HEK293 (cell line): ENCODE measurements around the gene METTL8.

Experiments used
- CTCF ChIA-PET: fragments of 350-600 bp; formaldehyde crosslinking; extraction: SDS; loops from one replicate; lab custom pipeline; 2021; ENCODE audit warnings: antibody characterized with exemption; lab: Yijun Ruan, JAX
- POLR2A ChIA-PET: fragments of 300-600 bp; formaldehyde crosslinking; extraction: SDS; loops from one replicate; lab custom pipeline; 2020; ENCODE audit warnings: antibody characterized with exemption, inconsistent platforms; lab: Yijun Ruan, JAX
- H3K27ac ChIP-seq: fragments of 200-500 bp; sonication (Bioruptor generic); 2 replicates; pipeline ENCODE4 v1.5.1; 2014; ENCODE audit warnings: low read depth, low read length, control low read depth, inconsistent platforms; ENCODE audit errors: extremely low read depth
- H3K36me3 ChIP-seq, 2 experiments: fragments of 200-500 bp in 1 of 2; sonication (Bioruptor generic) in 1 of 2; 1 replicate in 1 of 2; 2 replicates in 1 of 2; pipeline ENCODE4 v1.5.1; 2014 to 2017; ENCODE audit warnings: inconsistent platforms in 2 of 2, low read length in 2 of 2; ENCODE audit not compliant: control insufficient read depth in 2 of 2, insufficient read depth in 1 of 2
- H3K4me1 ChIP-seq: fragments of 200-500 bp; sonication (Bioruptor generic); 2 replicates; pipeline ENCODE4 v1.5.1; 2014; ENCODE audit warnings: mild to moderate bottlenecking, low read length, inconsistent platforms; ENCODE audit not compliant: control insufficient read depth, insufficient read depth
- H3K4me3 ChIP-seq: 2 replicates; pipeline ENCODE4 v1.5.1; 2011; ENCODE audit warnings: low read depth, mild to moderate bottlenecking, control low read depth, low read length, moderate library complexity
- H3K9me3 ChIP-seq: fragments of 200-500 bp; sonication (Bioruptor generic); 2 replicates; pipeline ENCODE4 v1.5.1; 2014; ENCODE audit warnings: low read depth, low read length, inconsistent platforms; ENCODE audit not compliant: control insufficient read depth, insufficient read depth
- KLF10 ChIP-seq: fragments of 450-650 bp; IDR thresholded peaks from 2 replicates; pipeline ENCODE4 v1.5.1; 2018; ENCODE audit warnings: missing biosample characterization, mild to moderate bottlenecking, missing genetic modification characterization
- PATZ1 ChIP-seq: fragments of 450-650 bp; formaldehyde crosslinking; IDR thresholded peaks from 2 replicates; pipeline ENCODE4 v1.5.1; 2016; ENCODE audit warnings: missing biosample characterization, missing genetic modification characterization
- SETDB1 ChIP-seq: IDR thresholded peaks from one replicate; pipeline ENCODE4 v1.6.1; 2017; ENCODE audit warnings: mild to moderate bottlenecking, low read length, moderate library complexity, mixed read lengths; ENCODE audit not compliant: insufficient read length
- YY1 ChIP-seq: fragments of 450-650 bp; formaldehyde crosslinking; IDR thresholded peaks from 2 replicates; pipeline ENCODE4 v1.5.1; 2018; ENCODE audit warnings: missing biosample characterization, missing genetic modification characterization
- ZBTB48 ChIP-seq: fragments of 450-650 bp; formaldehyde crosslinking; IDR thresholded peaks from 2 replicates; pipeline ENCODE4 v1.5.1; 2016; ENCODE audit warnings: missing biosample characterization, missing genetic modification characterization
- ZNF114 ChIP-seq: fragments of 450-650 bp; formaldehyde crosslinking; IDR thresholded peaks from 2 replicates; pipeline ENCODE4 v1.5.0; 2017; ENCODE audit warnings: missing biosample characterization, missing genetic modification characterization
- ZNF248 ChIP-seq: fragments of 450-650 bp; formaldehyde crosslinking; IDR thresholded peaks from 2 replicates; pipeline ENCODE4 v1.5.1; 2017; ENCODE audit warnings: missing biosample characterization, missing genetic modification characterization
- ZNF280D ChIP-seq: fragments of 450-650 bp; formaldehyde crosslinking; IDR thresholded peaks from 2 replicates; pipeline ENCODE4 v1.5.1; 2016; ENCODE audit warnings: missing biosample characterization, missing genetic modification characterization
- ZNF394 ChIP-seq: fragments of 450-650 bp; formaldehyde crosslinking; IDR thresholded peaks from 2 replicates; pipeline ENCODE4 v1.5.1; 2016; ENCODE audit warnings: missing biosample characterization, missing genetic modification characterization, mild to moderate bottlenecking, moderate library complexity, borderline replicate concordance
- ZNF426 ChIP-seq: fragments of 450-650 bp; formaldehyde crosslinking; IDR thresholded peaks from 2 replicates; pipeline ENCODE4 v1.5.1; 2017; ENCODE audit warnings: missing biosample characterization, missing genetic modification characterization, mild to moderate bottlenecking, inconsistent platforms, moderate library complexity
- ZNF501 ChIP-seq: fragments of 450-650 bp; formaldehyde crosslinking; IDR thresholded peaks from 2 replicates; pipeline ENCODE4 v1.5.1; 2016; ENCODE audit warnings: missing biosample characterization, missing genetic modification characterization
- ZNF561 ChIP-seq: fragments of 450-650 bp; IDR thresholded peaks from 2 replicates; pipeline ENCODE4 v1.5.1; 2018; ENCODE audit warnings: missing biosample characterization, missing genetic modification characterization, borderline replicate concordance
- ZNF645 ChIP-seq: fragments of 450-650 bp; formaldehyde crosslinking; IDR thresholded peaks from 2 replicates; pipeline ENCODE4; 2016; ENCODE audit warnings: missing biosample characterization, missing genetic modification characterization
- ZNF658 ChIP-seq: fragments of 450-650 bp; formaldehyde crosslinking; IDR thresholded peaks from 2 replicates; pipeline ENCODE4; 2016; ENCODE audit warnings: missing biosample characterization, missing genetic modification characterization
- ZNF677 ChIP-seq: fragments of 450-650 bp; IDR thresholded peaks from 2 replicates; pipeline ENCODE4 v1.5.0; 2018; ENCODE audit warnings: missing biosample characterization, mild to moderate bottlenecking, missing genetic modification characterization, moderate library complexity
- ZNF704 ChIP-seq: fragments of 450-650 bp; formaldehyde crosslinking; IDR thresholded peaks from 2 replicates; pipeline ENCODE4 v1.5.1; 2016; ENCODE audit warnings: missing biosample characterization, missing genetic modification characterization
- ZNF776 ChIP-seq: fragments of 450-650 bp; formaldehyde crosslinking; IDR thresholded peaks from 2 replicates; pipeline ENCODE4 v1.5.0; 2017; ENCODE audit warnings: missing biosample characterization, missing genetic modification characterization, borderline replicate concordance
- ZNF830 ChIP-seq: fragments of 450-650 bp; IDR thresholded peaks from 2 replicates; pipeline ENCODE4 v1.5.0; 2018; ENCODE audit warnings: missing biosample characterization, missing genetic modification characterization, low read depth, mild to moderate bottlenecking, moderate library complexity
- ZNF843 ChIP-seq: fragments of 450-650 bp; formaldehyde crosslinking; IDR thresholded peaks from 2 replicates; pipeline ENCODE4 v1.5.1; 2016; ENCODE audit warnings: missing biosample characterization, missing genetic modification characterization
- TF ChIP-seq, protein P1 (sequence below): fragments of 450-650 bp; formaldehyde crosslinking; IDR thresholded peaks from 2 replicates; pipeline ENCODE4 v1.5.1; 2016; ENCODE audit warnings: missing biosample characterization, missing genetic modification characterization
- TF ChIP-seq, protein P2 (sequence below): fragments of 450-650 bp; formaldehyde crosslinking; IDR thresholded peaks from 2 replicates; pipeline ENCODE4 v1.5.1; 2016; ENCODE audit warnings: missing biosample characterization, missing genetic modification characterization

Gene METTL8

GRCh38 chr2:171400395-171400794 is 33.4 kb downstream of the METTL8 start:
- Histone ChIP-seq H3K9me3 (no peaks in the 10 kb centered on the region), H3K27ac (no peak overlapping the region), H3K36me3 (no peaks in the 10 kb centered on the region; a peak in 1 of 3 replicates), H3K4me3 (no peak overlapping the region), H3K4me1 (no peaks in the 10 kb centered on the region)
- TF ChIP-seq, protein P1, sequence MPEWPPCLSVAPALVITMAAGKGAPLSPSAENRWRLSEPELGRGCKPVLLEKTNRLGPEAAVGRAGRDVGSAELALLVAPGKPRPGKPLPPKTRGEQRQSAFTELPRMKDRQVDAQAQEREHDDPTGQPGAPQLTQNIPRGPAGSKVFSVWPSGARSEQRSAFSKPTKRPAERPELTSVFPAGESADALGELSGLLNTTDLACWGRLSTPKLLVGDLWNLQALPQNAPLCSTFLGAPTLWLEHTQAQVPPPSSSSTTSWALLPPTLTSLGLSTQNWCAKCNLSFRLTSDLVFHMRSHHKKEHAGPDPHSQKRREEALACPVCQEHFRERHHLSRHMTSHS (tag by site-specific recombination): no peak
- no peak for TF ChIP-seq YY1 (tag by site-specific recombination)
- TF ChIP-seq ZNF114 (tag by site-specific recombination): no peak
- no peak for TF ChIP-seq ZNF704 (tag by site-specific recombination)
- no peak for TF ChIP-seq ZNF248 (tag by site-specific recombination)
- no peak for TF ChIP-seq ZNF843 (tag by site-specific recombination)
- CTCF ChIA-PET: interaction anchor here (0.6 kb wide), 1 partner anchor 320 kb away, joined by 4 read pairs; no protein-coding TSS in a partner anchor
- POLR2A ChIA-PET: no interaction called here

- no peak overlapping the region for H3K27ac ChIP-seq
- H3K36me3 ChIP-seq: no peaks in the 10 kb centered on the region; a peak in 1 of 3 replicates
- POLR2A ChIA-PET: interaction anchor here (0.5 kb wide), 1 partner anchor 170 kb away, joined by 5 read pairs; no protein-coding TSS in a partner anchor
- no peak overlapping the region for H3K4me3 ChIP-seq
- H3K9me3 ChIP-seq: no peaks in the 10 kb centered on the region
- TF ChIP-seq ZBTB48 (tag by site-specific recombination) (no peak), ZNF561 (tag by site-specific recombination) (no peak)
- TF ChIP-seq, protein P2, sequence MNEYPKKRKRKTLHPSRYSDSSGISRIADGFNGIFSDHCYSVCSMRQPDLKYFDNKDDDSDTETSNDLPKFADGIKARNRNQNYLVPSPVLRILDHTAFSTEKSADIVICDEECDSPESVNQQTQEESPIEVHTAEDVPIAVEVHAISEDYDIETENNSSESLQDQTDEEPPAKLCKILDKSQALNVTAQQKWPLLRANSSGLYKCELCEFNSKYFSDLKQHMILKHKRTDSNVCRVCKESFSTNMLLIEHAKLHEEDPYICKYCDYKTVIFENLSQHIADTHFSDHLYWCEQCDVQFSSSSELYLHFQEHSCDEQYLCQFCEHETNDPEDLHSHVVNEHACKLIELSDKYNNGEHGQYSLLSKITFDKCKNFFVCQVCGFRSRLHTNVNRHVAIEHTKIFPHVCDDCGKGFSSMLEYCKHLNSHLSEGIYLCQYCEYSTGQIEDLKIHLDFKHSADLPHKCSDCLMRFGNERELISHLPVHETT (tag by site-specific recombination): no peak
- no peaks in the 10 kb centered on the region for H3K4me1 ChIP-seq
- CTCF ChIA-PET: interaction anchor here (0.6 to 1.1 kb wide), 2 partner anchors 17 to 242 kb away, joined by 3 to 8 read pairs; no protein-coding TSS in a partner anchor
Measured at GRCh38 chr2:171399292-171399691, 34.5 kb downstream of the METTL8 start.

GRCh38 chr2:171394164-171394740 is 39.5 kb downstream of the METTL8 start:
- ChIA-PET CTCF (no interaction called here), POLR2A (no interaction called here)
- H3K27ac ChIP-seq: no peak overlapping the region
- H3K9me3 ChIP-seq: no peaks in the 10 kb centered on the region
- H3K4me3 ChIP-seq: no peak overlapping the region
- H3K36me3 ChIP-seq: no peaks in the 10 kb centered on the region; a peak in 1 of 3 replicates
- H3K4me1 ChIP-seq: peaks cover 10% of the 10 kb centered on the region; the same call in 1 of the 2 replicates
- TF ChIP-seq ZNF645 (tag by site-specific recombination) (no peak), KLF10 (no peak), ZNF394 (tag by site-specific recombination) (no peak), ZNF501 (tag by site-specific recombination) (no peak), ZNF280D (tag by site-specific recombination) (no peak), ZNF658 (tag by site-specific recombination) (no peak), SETDB1 (no peak), ZNF776 (tag by site-specific recombination) (no peak), PATZ1 (no peak), ZNF426 (tag by site-specific recombination) (no peak), ZNF677 (tag by site-specific recombination) (no peak), ZNF830 (no peak)
